BJ (cell line): ENCODE results near the gene TNP2. TPM values are rescaled to one million over a fixed set of nuclear protein-coding genes. Genes with fewer than 3 reads are reported as not detected.

ENCODE experiments used
- CTCF ChIA-PET: fragments of 350-600 bp; formaldehyde crosslinking; extraction: SDS; loops from one replicate; lab custom pipeline; 2021; ENCODE audit warnings: antibody characterized with exemption, inconsistent platforms; lab: Yijun Ruan, JAX
- POLR2A ChIA-PET: fragments of 300-600 bp; sonication (Branson Sonifier 250); formaldehyde crosslinking; extraction: SDS; loops from one replicate; lab custom pipeline; 2021; ENCODE audit warnings: antibody characterized with exemption; lab: Charles Lee
- DNase-seq: peaks from one replicate; pipeline ENCODE4 v3.0.0-alpha.2; 2011; ENCODE audit warnings: low read depth
- H3K27me3 ChIP-seq: 2 replicates; pipeline ENCODE4 v1.6.0; 2011; ENCODE audit warnings: low read length; ENCODE audit not compliant: control insufficient read depth, insufficient read depth
- H3K36me3 ChIP-seq: 2 replicates; pipeline ENCODE4 v1.5.1; 2011; ENCODE audit warnings: low read length; ENCODE audit not compliant: control insufficient read depth, insufficient read depth
- H3K4me3 ChIP-seq: 2 replicates; pipeline ENCODE4 v1.5.1; 2011; ENCODE audit warnings: low read depth, mild to moderate bottlenecking, control low read depth, low read length
- CTCF ChIP-seq: IDR thresholded peaks from 2 replicates; pipeline ENCODE4 v1.5.1; 2011; ENCODE audit warnings: low read depth, mild to moderate bottlenecking, control low read depth, inconsistent platforms, low read length, moderate library complexity; ENCODE audit not compliant: insufficient read depth
- polyA plus RNA-seq: library from polyadenylated mRNA; depleted of rRNA; stranded (reverse); fragments of >200 nt; gene quantifications from 2 replicates; pipeline ENCODE4 v1.2.3, GENCODE V29; 2011

The TNP2 gene
- polyA plus RNA-seq, 1 experiment, result not detected

- no peak for DNase-seq
- CTCF ChIA-PET, result interaction anchor here (1.7 kb wide), 1 partner anchor 51 kb away, joined by 3 read pairs; no protein-coding TSS in a partner anchor
- TF ChIP-seq CTCF, result no peak
- no peaks in the 10 kb centered on the region for H3K36me3 ChIP-seq
- no peaks in the 10 kb centered on the region for H3K27me3 ChIP-seq
- POLR2A ChIA-PET, result no interaction called here
- H3K4me3 ChIP-seq, result no peak overlapping the region
Measured at GRCh38 chr16:11308493-11309283, 39.6 kb upstream of the TNP2 start.

- CTCF ChIA-PET, result interaction anchor here (1.7 kb wide), 1 partner anchor 51 kb away, joined by 3 read pairs; no protein-coding TSS in a partner anchor
- Histone ChIP-seq H3K27me3 (no peaks in the 10 kb centered on the region), H3K36me3 (no peaks in the 10 kb centered on the region), H3K4me3 (no peak overlapping the region)
- POLR2A ChIA-PET, result no interaction called here
- no peak for TF ChIP-seq CTCF
- no peak for DNase-seq
Measured at GRCh38 chr16:11307639-11308492, 38.7 kb upstream of the TNP2 start.

GRCh38 chr16:11306997-11307638 lies 38.0 kb upstream of the TNP2 start:
- DNase-seq, result no peak
- Histone ChIP-seq H3K4me3 (no peak overlapping the region), H3K27me3 (no peaks in the 10 kb centered on the region), H3K36me3 (no peaks in the 10 kb centered on the region)
- no peak for TF ChIP-seq CTCF
- ChIA-PET POLR2A (no interaction called here), CTCF (no interaction called here)

- POLR2A ChIA-PET, result no interaction called here
- Histone ChIP-seq H3K36me3 (no peaks in the 10 kb centered on the region), H3K27me3 (no peaks in the 10 kb centered on the region), H3K4me3 (no peak overlapping the region)
- DNase-seq, result no peak
- no peak for TF ChIP-seq CTCF
- CTCF ChIA-PET, result no interaction called here
Measured at GRCh38 chr16:11306381-11306780, 37.3 kb upstream of the TNP2 start.
